GM18870 (cell line): Measurements from ENCODE around the gene MOB4.
A peak's percentile ranks its signal among the peaks of the same experiment; 100 is the strongest.
"Not testable (repeated sequence)": the region's sequence is repeated elsewhere in the genome, so short reads cannot be mapped to it uniquely, and the experiment has no call there.

Source experiments
- ATAC-seq: cut with Tn5 transposase; IDR thresholded peaks from one replicate; pipeline ENCODE4 v1.9.1; 2021; ENCODE audit warnings: moderate library complexity; ENCODE audit not compliant: unreplicated experiment

Gene MOB4

DNA sequence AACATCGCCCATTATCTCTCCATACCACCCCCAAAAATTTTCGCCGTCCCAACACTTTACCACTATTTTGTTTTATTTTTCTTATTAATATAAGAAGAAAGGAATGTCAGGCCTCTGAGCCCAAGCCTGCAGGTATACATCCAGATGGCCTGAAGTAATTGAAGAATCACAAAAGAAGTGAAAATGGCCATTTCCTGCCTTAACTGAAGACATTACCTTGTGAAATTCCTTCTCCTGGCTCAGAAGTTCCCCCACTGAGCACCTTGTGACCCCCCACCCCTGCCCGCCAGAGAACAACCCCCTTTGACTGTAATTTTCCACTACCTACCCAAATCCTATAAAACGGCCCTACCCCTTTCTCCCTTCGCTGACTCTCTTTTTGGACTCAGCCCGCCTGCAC is 71.4 kb downstream of the MOB4 start:
- not testable (repeated sequence) for ATAC-seq

DNA sequence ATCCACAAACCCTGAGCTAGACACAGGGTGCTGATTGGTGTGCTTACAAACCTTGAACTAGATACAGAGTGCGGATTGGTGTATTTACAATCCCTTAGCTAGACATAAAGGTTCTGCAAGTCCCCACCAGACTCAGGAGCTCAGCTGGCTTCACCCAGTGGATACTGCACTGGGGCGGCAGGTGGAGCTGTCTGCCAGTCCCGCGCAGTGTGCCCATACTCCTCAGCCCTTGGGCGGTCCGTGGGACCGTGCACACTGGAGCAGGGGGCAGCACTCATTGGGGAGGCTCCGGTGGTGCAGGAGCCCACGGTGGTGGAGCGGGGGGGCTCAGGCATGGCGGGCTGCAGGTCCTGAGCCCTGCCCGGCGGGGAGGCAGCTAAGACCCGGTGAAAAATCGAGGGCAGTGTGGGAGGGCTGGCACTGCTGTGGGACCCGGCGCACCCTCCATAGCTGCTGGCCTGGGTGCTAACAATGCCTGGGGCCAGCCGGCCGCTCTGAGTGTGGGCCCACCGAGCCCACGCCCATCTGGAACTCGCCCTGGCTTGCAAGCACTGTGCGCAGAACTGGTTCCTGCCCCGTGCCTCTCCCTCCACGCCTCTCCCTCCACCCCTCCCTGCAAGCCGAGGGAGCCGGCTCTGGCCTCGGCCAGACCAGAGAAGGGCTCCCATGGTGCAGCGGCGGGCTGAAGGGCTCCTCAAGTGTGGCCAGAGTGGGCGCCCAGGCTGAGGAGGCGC is 75.6 kb downstream of the MOB4 start:
- ATAC-seq = no peak

DNA sequence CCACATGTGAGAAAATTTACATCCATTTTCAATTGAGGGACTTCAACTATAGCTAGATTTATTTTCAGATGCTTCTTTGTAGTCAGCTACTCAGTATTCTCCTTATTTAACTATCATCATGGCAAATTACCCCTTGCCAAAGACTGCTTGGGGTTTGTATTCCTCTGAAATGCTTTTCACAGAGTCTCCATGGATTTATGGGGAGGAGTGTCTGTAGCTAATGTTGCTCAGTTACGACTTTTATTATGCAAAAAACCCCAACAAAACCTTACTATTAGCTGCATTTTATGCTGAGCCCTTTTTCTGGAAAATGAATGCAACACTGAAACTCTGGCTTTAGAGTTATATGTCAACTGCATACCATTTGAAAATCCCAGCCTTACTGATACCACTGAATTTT is 80.9 kb downstream of the MOB4 start:
- no peak for ATAC-seq

DNA sequence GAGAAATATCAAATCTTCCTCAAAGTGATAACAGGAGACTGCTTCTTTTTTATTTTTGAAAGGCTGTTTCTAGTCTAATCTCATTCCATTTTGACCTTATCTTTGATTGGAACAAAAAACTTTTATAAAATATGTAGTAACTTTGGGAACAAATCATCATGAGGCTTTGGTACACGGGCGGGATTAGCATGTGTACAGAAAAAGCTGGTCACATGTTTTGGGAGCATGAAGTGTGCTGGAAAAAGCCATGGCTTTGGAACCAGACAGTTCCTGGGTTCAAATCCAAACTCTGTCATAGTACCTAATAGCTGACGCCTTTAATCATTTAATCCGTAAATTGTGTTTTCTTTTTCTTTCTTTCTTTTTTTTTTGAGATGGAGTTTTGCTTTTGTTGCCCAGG is 81.3 kb downstream of the MOB4 start:
- ATAC-seq = no peak

DNA sequence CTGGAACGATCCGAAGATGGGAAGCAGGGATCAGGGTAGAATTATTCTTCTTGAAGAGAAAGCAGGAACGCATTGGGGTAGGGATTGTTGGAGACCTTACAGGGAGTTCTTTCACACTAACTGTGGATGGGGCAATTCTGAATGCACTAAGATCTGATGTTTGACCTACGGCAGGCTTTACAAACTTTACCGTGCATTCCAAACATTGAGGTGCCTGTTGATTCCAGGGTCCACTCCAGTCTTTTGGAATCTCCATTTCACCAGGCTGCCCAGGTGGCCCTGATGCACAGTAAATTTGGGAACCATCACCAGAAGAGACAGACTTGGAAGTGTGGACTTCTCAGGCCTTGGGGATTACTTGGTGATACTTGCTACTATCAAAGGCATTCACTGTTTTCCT is 82.6 kb downstream of the MOB4 start:
- ATAC-seq = no peak

DNA sequence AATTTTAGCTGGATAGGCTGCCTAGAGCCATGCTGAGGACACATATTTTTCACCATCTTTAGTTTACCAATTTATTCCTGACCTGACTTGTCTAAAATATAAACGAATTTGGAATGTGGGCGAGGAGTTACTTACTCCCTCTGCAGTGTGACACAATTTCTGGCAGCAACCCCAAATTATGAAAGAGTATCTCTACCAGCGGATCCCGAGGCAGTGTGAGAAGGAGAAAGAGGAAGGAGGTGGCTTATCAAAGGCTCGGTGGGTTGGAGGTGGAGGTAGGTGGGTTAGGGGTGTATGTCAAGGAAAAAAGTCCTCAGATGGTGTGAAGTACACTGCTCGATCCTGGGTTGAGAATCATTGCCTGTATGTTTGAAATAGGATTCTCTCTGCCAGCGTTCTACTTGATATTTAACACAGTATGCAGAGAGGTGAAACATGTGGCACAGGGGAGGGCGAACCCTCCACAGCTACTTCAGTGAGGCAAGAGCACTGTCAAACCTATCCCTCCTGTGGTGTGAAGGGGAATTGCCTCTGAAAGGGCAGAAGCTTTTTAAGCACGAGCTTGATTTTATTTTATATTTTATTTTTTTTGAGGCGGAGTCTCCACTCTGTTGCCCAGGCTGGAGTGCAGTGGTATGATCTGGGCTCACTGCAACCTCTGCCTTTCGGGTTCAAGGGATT is 83.6 kb downstream of the MOB4 start:
- peak; percentile 50 for ATAC-seq

DNA sequence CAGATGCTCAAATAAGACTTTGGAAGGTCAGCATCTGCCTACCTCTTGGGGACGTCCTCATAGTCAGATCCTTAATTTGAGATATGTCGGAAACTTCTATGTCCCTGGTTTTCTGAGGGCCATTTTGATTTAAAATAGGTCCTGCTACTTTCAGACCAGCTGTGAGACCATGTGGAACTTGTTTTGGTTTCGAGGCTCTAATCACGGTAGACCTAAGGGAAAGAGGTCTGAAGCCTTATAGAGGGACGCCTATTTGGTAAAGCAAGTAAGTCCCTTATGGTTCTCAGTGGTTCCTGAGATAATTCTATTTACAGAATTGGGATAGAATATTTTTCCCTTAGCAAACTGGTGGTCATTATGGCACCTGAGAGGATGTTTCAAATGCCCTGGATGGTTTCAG is 84.4 kb downstream of the MOB4 start:
- ATAC-seq = no peak

DNA sequence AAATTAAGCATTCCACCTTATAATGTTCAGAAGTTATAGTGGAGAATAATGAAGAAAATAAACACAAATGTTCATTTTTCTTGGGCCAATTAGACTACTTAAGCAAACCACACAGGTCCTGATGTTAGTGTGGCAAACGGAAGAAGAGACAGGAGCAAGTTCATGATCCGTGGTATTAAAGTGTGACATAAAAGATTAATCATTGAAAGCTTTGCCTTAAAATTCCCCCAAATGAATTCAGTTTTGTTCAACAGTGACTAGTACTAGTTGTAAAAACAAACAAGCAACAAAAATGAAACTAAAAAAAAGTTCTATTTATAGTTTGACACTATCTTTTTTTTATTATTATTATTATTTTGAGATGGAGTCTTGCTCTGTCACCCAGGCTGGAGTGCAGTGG is 85.9 kb downstream of the MOB4 start:
- no peak for ATAC-seq
